HEK293 (cell line): ENCODE measurements around the gene MGAT4C.

ENCODE experiments used
- ATF2 ChIP-seq: fragments of 450-650 bp; formaldehyde crosslinking; IDR thresholded peaks from 2 replicates; pipeline ENCODE4 v1.5.1; 2016; ENCODE audit warnings: missing biosample characterization, missing genetic modification characterization, low read depth
- CTCF ChIP-seq: fragments of 450-650 bp; formaldehyde crosslinking; IDR thresholded peaks from 2 replicates; pipeline ENCODE4 v1.5.1; 2016; ENCODE audit warnings: missing biosample characterization, missing genetic modification characterization
- PBX3 ChIP-seq: sonication (generic); formaldehyde crosslinking; IDR thresholded peaks from 2 replicates; pipeline ENCODE4 v1.8.1; 2022; ENCODE audit warnings: mild to moderate bottlenecking, moderate library complexity, missing genetic modification reagents
- SETDB1 ChIP-seq: IDR thresholded peaks from one replicate; pipeline ENCODE4 v1.6.1; 2017; ENCODE audit warnings: mild to moderate bottlenecking, low read length, moderate library complexity, mixed read lengths; ENCODE audit not compliant: insufficient read length
- ZBTB1 ChIP-seq: fragments of 450-650 bp; formaldehyde crosslinking; IDR thresholded peaks from 2 replicates; pipeline ENCODE4 v1.5.1; 2016; ENCODE audit warnings: missing biosample characterization, missing genetic modification characterization
- ZNF416 ChIP-seq: fragments of 450-650 bp; formaldehyde crosslinking; IDR thresholded peaks from 2 replicates; pipeline ENCODE4 v1.5.1; 2016; ENCODE audit warnings: missing biosample characterization, missing genetic modification characterization
- ZNF510 ChIP-seq: fragments of 450-650 bp; formaldehyde crosslinking; IDR thresholded peaks from 2 replicates; pipeline ENCODE4 v1.5.1; 2018; ENCODE audit warnings: mild to moderate bottlenecking, missing genetic modification characterization, missing biosample characterization; ENCODE audit not compliant: insufficient replicate concordance

- TF ChIP-seq CTCF (no peak), ZBTB1 (tag by site-specific recombination) (no peak), SETDB1 (no peak), ZNF510 (no peak), PBX3 (CRISPR knock-in tag) (no peak), ATF2 (tag by site-specific recombination) (no peak), ZNF416 (tag by site-specific recombination) (no peak)
Observed at GRCh38 chr12:86143162-86143561, 113.0 kb downstream of the MGAT4C start.
